HG03342 (cell line): Measurements from ENCODE around the gene PSMD3.
"Not testable (repeated sequence)": the region's sequence is repeated elsewhere in the genome, so short reads cannot be mapped to it uniquely, and the experiment has no call there.

ENCODE experiments used
- ATAC-seq: cut with Tn5 transposase; IDR thresholded peaks from one replicate; pipeline ENCODE4 v1.9.1; 2021; ENCODE audit warnings: mild to moderate bottlenecking, moderate library complexity; ENCODE audit not compliant: unreplicated experiment

The PSMD3 gene

DNA sequence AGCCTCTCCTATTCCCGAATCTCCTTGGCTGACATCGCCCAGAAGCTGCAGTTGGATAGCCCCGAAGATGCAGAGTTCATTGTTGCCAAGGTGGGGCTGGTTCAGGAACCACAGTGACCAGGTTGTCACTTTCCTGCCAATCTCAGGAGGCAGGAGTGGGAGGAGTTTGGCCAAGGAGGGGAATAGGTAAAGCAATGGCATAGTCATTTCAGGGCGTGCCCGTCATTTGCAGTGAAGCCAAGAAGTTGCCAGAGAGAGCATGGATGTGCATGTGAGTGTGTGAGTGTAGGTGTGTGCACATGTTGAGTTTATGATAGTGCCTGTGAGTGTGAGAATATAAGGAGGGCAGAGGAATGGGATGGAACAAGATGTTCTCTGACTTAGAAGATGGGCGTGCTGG, 14.8 kb downstream of the PSMD3 start:
- ATAC-seq, result no peak

DNA sequence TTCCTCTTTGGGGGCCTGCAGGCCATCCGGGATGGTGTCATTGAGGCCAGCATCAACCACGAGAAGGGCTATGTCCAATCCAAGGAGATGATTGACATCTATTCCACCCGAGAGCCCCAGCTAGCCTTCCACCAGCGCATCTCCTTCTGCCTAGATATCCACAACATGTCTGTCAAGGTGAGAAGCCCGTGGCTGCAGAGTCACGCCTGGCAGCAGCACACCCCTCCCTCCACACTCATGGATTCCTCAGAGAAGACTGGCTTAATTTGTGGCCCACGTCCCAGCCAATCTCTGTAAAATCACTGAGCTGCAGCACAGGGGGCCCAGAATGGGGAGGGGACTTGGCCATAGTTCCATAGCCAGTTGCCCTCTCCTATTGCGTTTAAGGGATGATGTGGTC, 15.6 kb downstream of the PSMD3 start:
- no peak for ATAC-seq

GRCh38 chr17:39996800-39997199, 16.2 kb downstream of the PSMD3 start:
- no peak for ATAC-seq

DNA sequence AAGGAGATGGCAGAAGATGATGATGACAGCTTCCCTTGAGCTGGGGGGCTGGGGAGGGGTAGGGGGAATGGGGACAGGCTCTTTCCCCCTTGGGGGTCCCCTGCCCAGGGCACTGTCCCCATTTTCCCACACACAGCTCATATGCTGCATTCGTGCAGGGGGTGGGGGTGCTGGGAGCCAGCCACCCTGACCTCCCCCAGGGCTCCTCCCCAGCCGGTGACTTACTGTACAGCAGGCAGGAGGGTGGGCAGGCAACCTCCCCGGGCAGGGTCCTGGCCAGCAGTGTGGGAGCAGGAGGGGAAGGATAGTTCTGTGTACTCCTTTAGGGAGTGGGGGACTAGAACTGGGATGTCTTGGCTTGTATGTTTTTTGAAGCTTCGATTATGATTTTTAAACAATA, 16.9 kb downstream of the PSMD3 start:
- ATAC-seq, result no peak

GRCh38 chr17:39999067-39999466, 18.5 kb downstream of the PSMD3 start:
- no peak for ATAC-seq

GRCh38 chr17:40000161-40000560, 19.6 kb downstream of the PSMD3 start:
- ATAC-seq, result no peak

GRCh38 chr17:40001335-40001734, 20.7 kb downstream of the PSMD3 start:
- ATAC-seq, result not testable (repeated sequence)

- no peak for ATAC-seq
Measured at GRCh38 chr17:40004072-40004471, 23.5 kb downstream of the PSMD3 start.

GRCh38 chr17:40004712-40005111, 24.1 kb downstream of the PSMD3 start:
- ATAC-seq, result no peak

DNA sequence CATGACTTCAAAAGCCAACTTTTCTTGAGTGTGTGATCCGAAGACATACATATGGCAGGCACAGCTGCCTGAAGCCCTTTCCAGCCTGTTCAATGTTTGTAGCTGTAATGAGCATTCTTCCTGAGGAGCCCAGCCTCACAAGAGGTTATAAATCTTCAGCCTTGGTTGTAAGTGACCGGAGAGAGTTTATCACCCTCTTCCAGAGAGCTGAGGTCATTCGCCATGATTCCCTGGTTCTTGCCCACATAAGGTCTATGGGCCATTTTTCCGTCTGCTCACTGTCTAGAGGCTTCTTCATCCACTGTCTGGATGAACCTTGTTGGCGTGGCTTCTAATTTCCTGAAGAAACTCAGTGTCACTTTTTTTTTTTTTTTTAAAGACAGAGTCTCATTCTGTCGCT, 24.9 kb downstream of the PSMD3 start:
- ATAC-seq, result no peak

DNA sequence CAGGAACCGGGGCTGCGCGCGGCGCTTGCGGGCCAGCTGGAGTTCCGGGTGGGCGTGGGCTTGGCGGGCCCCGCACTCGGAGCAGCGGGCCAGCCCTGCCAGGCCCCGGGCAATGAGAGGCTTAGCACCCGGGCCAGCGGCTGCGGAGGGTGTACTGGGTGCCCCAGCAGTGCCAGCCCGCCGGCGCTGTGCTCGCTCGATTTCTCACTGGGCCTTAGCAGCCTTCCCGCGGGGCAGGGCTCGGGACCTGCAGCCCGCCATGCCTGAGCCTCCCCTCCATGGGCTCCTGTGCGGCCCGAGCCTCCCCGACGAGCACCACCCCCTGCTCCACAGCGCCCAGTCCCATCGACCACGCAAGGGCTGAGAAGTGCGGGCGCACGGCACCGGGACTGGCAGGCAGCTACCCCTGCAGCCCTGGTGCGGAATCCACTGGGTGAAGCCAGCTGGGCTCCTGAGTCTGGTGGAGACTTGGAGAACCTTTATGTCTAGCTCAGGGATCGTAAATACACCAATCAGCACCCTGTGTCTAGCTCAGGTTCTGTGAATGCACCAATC, 30.4 kb downstream of the PSMD3 start:
- ATAC-seq, result not testable (repeated sequence)

GRCh38 chr17:40012017-40012647, 31.5 kb downstream of the PSMD3 start:
- ATAC-seq, result not testable (repeated sequence)

DNA sequence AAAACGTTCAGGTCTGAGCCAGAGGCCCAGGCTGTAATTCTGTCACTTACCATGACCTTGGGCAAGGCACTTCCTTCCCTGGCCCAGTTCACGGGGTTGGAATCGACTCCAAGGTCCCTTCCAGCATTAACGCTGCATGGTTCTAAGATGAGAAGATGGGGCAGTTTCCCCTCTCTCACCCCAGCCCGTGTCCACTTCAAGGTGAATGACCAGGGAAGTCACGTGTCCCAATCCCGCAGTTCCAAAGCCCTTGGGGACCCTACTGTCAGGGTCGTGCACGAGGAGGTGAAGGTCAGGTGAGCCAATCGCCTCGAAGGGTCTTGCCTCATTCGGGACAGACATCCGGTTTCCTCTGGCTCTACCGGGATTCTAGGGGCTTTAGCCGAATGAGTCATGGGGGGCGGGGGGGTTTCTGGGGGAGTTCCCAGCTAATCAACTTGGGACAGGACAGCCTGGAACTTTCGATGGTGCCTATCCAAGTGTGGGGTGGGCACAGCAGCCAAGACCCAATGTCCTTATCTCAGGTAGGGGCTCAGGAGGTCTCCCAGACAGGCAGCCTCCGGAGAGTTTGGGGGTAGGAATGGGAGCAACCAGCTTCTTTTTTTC, 33.9 kb downstream of the PSMD3 start:
- ATAC-seq, result no peak

- no peak for ATAC-seq
Measured at GRCh38 chr17:40015005-40015997, 34.7 kb downstream of the PSMD3 start, which contains the start of gene CSF3. Gene CSF3 (plus strand): TSS chr17:40015440. CDS start chr17:40015475, 35 bp downstream.

DNA sequence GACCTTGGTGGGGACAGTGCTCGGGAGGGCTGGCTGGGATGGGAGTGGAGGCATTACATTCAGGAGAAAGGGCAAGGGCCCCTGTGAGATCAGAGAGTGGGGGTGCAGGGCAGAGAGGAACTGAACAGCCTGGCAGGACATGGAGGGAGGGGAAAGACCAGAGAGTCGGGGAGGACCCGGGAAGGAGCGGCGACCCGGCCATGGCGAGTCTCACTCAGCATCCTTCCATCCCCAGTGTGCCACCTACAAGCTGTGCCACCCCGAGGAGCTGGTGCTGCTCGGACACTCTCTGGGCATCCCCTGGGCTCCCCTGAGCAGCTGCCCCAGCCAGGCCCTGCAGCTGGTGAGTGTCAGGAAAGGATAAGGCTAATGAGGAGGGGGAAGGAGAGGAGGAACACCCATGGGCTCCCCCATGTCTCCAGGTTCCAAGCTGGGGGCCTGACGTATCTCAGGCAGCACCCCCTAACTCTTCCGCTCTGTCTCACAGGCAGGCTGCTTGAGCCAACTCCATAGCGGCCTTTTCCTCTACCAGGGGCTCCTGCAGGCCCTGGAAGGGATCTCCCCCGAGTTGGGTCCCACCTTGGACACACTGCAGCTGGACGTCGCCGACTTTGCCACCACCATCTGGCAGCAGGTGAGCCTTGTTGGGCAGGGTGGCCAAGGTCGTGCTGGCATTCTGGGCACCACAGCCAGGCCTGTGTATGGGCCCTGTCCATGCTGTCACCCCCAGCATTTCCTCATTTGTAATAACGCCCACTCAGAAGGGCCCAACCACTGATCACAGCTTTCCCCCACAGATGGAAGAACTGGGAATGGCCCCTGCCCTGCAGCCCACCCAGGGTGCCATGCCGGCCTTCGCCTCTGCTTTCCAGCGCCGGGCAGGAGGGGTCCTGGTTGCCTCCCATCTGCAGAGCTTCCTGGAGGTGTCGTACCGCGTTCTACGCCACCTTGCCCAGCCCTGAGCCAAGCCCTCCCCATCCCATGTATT, 35.7 kb downstream of the PSMD3 start:
- no peak for ATAC-seq

DNA sequence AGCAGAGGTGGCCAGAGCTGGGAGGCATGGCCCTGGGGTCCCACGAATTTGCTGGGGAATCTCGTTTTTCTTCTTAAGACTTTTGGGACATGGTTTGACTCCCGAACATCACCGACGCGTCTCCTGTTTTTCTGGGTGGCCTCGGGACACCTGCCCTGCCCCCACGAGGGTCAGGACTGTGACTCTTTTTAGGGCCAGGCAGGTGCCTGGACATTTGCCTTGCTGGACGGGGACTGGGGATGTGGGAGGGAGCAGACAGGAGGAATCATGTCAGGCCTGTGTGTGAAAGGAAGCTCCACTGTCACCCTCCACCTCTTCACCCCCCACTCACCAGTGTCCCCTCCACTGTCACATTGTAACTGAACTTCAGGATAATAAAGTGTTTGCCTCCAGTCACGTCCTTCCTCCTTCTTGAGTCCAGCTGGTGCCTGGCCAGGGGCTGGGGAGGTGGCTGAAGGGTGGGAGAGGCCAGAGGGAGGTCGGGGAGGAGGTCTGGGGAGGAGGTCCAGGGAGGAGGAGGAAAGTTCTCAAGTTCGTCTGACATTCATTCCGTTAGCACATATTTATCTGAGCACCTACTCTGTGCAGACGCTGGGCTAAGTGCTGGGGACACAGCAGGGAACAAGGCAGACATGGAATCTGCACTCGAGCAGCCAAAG, 36.9 kb downstream of the PSMD3 start:
- no peak for ATAC-seq

- ATAC-seq, result no peak
Measured at GRCh38 chr17:40018211-40019121, 37.9 kb downstream of the PSMD3 start.

DNA sequence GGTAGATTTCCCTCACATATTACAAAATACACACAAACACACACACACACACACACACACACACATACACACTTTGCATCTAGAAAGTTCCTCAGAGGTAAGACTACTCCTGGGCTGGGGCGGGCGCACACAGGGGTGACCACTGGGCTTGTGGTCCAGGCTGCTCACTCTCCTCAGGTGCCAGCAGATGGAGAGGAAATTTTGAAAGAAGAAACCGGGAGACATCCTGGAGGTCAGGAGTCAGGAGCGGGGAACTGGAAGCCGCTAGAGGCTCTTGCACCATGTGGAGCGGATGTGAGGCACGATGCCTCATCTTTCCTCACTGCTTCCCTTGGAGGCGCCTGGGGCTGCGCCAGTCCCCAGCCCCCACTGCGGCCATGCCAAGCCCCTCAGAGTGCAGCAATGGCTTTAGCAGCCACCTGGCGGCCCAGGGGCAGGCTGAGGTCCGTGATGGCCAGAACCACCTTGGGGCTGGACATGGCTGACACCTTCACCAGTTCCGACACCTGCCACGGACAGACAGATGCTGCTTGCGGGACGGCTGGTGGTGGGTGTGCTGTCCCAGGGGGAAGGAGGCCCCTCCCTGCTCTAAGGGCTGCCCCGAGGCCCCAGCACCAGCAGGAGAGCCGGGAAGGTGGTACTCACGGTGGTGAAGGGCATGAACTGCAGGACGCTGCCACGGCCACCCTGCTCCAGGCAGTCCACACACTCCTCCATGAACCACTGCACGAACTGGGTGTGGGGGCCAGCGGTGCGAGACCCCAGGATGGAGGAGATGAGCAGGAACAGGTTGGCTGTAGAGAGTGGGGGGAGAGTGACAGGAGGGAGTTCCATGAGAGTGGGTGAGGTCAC, 38.8 kb downstream of the PSMD3 start:
- no peak for ATAC-seq
